HG03342 (cell line): ENCODE measurements around the gene PRRC2A.

Source experiments
- ATAC-seq: cut with Tn5 transposase; IDR thresholded peaks from one replicate; pipeline ENCODE4 v1.9.1; 2021; ENCODE audit warnings: mild to moderate bottlenecking, moderate library complexity; ENCODE audit not compliant: unreplicated experiment

PRRC2A gene

DNA sequence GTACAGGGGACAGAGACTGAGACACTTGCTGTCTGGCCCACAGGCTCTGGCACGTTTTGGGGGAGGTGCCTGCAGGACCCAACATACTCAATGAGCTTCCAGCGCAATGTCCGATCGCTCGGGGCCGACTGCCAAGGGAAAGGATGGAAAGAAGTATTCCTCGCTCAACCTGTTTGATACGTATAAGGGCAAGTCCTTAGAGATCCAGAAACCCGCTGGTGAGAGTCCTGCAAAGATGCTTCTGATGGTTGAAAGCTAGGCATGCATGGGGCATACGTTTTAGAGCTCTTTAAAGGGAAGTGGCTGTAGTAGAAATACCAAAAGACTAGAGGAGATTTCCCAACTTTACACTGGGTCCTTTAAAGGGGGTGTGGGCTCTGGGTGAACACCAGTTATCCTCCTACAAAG, 2.2 kb downstream of the PRRC2A start:
- ATAC-seq, result no peak

GRCh38 chr6:31624070-31624469, 3.6 kb downstream of the PRRC2A start:
- no peak for ATAC-seq

DNA sequence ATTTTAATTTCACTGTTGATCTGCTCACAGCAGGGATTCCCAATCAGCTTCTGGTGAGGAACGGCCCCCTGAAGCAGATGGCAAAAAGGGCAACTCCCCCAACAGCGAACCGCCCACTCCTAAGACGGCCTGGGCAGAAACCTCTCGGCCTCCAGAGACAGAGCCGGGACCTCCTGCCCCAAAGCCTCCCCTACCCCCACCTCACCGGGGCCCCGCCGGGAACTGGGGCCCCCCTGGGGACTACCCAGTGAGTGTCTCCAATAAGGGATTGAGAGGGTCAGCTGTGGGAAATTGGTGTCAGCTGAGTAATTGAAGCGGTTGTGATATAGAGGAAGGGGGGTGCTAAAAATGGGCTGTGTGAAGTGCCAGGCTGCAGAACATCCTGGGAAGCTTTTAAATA, 6.4 kb downstream of the PRRC2A start:
- ATAC-seq, result no peak

DNA sequence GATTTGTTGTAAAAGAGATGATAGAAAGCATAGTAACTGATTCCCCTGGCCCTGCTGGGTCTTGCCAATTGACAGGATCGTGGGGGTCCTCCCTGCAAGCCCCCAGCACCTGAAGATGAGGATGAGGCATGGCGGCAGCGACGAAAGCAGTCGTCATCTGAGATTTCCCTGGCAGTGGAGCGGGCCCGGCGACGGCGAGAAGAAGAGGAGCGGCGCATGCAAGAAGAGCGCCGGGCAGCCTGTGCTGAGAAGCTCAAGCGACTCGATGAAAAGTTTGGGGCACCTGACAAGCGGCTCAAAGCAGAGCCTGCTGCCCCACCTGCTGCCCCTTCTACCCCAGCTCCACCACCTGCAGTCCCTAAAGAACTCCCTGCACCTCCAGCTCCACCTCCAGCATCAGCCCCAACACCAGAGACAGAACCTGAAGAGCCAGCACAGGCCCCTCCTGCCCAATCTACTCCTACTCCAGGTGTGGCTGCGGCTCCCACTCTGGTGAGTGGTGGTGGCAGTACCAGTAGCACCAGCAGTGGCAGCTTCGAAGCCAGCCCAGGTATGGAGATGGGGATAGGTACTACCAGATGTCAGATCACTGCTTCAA, 7.3 kb downstream of the PRRC2A start:
- no peak for ATAC-seq

DNA sequence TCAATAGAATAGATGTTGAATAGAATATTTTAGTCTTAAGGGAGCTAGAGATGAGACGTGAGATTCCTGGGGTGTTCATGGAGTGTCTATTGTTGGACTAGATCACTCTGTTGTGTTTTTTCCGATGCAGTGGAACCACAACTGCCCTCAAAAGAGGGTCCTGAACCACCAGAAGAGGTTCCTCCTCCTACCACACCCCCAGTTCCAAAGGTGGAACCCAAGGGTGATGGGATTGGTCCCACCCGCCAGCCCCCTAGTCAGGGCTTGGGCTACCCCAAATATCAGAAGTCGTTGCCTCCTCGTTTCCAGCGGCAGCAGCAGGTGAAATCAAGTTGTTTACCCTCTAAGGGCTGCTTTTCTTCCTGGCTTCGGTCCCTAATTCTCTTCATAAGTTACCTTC, 8.5 kb downstream of the PRRC2A start:
- ATAC-seq, result no peak

DNA sequence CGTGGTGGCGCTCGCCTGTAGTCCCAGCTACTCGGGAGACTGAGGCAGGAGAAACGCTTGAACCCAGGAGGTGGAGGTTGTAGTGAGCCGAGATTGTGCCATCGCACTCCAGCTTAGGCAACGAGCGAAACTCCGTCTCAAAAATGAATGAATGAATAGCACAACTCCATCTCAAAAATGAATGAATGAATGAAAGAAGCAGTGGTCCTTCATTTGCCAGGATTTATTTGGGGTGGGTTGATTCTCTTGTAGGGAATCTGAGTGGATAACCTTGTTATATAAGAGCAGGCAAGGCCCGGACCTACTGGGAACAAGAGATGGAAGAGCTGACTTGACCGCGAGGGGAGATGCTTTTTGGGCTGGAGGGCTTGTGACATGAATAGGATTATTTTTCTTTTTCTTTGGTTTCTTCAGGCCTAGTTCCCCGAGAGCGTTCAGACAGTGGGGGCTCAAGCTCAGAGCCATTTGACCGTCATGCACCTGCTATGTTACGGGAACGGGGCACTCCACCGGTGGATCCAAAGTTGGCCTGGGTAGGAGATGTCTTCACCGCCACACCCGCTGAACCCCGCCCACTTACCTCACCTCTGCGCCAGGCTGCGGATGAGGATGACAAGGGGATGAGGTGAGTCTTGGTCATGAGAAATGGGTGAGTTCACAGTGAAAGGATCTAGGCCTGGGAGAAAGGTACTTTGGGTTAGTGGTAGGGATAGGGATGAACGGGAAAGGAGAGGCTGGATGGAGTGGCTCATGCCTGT, 9.8 kb downstream of the PRRC2A start:
- ATAC-seq, result no peak

GRCh38 chr6:31631209-31631608, 10.7 kb downstream of the PRRC2A start:
- no peak for ATAC-seq

DNA sequence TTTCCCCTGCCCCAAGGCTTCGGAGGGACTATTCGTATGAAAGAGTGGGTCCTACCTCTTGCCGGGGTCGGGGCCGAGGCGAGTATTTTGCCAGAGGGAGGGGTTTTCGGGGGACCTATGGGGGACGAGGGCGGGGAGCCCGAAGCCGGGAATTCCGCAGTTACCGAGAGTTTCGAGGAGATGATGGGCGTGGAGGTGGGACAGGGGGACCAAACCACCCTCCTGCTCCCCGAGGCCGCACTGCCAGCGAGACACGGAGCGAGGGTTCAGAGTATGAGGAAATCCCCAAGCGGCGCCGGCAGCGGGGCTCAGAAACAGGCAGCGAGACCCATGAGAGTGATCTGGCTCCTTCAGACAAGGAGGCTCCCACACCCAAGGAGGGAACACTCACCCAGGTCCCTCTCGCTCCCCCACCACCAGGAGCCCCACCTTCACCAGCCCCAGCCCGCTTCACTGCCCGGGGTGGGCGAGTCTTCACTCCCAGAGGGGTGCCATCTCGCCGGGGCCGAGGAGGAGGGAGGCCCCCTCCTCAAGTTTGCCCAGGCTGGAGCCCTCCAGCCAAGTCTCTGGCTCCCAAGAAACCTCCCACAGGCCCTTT, 11.3 kb downstream of the PRRC2A start:
- no peak for ATAC-seq

GRCh38 chr6:31632279-31632946, 11.9 kb downstream of the PRRC2A start:
- ATAC-seq, result no peak

- ATAC-seq, result no peak
These were observed 12.9 kb downstream of the PRRC2A start for GRCh38 chr6:31633447-31633846.

- ATAC-seq, result no peak
These were observed 13.6 kb downstream of the PRRC2A start for GRCh38 chr6:31634131-31634530.

DNA sequence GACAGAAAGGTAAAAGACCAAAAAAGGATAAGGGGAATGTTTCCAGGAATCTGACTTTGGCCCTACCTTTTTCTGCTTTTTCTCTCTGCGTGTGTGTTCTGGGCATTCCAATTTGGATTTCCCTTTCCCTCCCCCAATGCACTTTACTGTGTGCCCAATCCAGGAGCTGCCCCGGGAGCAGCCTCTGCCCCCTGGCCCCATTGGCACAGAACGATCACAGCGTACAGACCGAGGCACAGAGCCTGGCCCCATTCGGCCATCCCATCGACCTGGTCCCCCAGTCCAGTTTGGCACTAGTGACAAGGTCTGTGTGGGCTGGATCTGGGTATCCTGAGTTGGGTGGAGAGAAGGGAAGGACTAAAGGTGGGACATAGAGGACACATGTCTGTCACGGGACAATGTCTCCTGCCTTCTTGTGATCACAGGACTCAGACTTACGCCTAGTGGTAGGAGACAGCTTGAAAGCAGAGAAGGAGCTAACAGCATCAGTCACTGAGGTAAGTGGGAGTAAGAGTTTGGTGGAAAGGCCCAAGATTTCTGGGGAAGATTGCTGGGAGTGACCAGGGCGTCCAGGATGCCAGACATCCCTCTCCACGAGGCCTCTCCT, 14.6 kb downstream of the PRRC2A start:
- no peak for ATAC-seq

DNA sequence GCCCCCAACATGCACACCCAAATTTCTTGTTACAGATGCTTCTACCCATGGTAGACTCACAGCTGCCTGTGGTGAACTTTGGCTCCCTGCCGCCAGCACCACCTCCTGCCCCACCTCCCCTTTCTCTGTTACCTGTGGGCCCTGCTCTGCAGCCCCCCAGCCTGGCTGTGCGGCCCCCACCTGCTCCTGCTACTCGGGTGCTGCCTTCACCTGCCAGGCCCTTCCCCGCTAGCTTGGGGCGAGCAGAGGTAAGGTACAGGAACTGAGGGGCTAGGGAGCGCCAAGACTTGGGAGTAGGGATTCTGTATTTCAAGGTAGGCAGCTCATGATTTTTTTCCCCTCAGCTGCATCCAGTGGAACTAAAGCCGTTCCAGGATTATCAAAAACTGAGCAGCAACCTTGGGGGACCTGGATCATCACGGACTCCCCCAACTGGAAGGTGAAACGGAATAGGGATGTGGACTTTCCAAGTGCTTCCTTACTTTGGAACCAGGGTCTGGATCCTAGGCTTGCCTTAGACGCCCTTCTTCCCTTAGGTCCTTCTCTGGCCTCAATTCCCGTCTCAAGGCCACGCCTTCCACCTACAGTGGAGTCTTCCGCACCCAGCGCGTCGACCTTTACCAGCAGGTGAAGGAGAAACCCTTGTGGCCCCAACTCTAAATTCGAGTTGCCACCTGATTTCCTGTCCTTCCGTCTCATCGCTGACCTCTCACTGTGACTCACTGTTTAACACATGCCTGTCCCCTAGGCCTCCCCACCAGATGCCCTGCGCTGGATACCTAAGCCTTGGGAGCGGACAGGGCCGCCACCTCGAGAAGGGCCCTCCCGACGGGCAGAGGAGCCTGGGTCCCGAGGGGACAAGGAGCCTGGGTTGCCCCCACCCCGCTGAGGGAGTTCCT, 16.4 kb downstream of the PRRC2A start:
- no peak for ATAC-seq

DNA sequence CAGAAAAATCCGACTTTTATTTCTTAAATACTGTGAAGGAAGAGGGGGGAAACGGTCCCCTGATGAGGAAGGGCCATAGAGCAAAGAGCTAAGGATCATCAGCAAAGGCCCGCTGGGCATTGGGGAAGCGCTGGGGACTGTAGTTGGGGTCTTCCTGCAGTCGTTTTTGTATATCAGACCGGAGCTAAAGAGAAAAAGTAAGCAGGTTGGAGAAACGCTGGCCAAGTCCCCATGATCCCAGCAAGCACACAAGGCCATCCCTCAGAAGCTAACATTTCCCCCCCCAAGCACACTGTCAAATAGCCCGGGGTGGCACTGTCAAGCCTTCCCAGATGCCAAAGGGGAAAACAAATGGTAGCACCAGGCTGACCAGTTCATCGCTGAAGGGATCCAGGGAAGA, 18.5 kb downstream of the PRRC2A start:
- ATAC-seq, result no peak

- no peak for ATAC-seq
These were observed 18.9 kb downstream of the PRRC2A start for GRCh38 chr6:31639449-31639861.

GRCh38 chr6:31640612-31641011, 20.1 kb downstream of the PRRC2A start:
- no peak for ATAC-seq

DNA sequence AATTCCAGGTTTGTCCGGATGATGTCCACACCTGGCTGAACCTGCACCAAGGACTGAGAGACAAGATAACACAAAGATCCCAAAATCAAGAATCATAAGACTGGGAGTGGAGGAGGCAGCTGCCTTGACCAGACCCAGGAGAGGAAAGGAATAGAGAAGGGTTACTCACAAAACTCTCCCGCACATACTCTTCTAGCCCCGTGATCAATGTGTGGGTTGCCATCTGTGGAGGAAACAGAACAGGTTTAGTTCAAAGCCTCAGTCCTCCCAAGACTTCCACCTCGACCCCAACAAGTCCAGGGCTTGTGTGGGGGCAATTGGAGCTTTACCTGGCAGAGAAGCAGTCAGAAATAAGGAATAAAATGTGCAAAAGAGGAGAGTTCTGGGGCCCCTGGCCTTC, 20.9 kb downstream of the PRRC2A start:
- no peak for ATAC-seq

- no peak for ATAC-seq
These were observed 22.5 kb downstream of the PRRC2A start for GRCh38 chr6:31642798-31643570.

DNA sequence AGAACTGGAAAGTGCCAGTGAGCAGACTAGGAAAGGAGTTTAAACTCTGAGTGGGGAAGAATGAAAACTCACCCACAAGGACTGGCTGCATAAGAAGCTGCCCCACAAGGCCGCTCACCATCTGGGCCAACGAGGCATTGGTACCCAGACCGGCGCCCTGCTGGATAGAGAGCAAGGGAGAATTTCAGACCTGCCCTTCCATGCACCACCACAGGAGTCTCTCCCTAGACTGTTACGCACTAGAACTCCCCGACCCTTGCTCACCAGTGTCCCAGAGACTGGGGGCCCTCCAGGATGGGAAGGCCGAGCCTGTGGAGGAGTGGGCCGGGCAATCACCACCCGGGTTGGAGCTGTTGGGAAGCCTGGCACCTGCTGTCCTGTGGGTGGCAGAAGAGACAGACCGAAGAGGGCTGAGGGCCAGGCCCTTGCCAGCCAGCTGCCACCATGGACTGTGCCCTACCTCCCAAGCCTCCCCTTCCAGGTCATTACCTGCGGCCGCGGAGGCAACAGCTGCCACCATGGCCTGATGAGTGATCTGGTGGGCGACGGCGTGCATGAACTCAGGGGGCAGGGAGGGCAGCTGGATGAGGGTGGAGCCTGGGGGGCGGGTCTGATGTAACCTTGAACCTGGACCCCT, 23.4 kb downstream of the PRRC2A start:
- no peak for ATAC-seq
